ENCODE measurements around the gene ETV7.
"Not testable (repeated sequence)": the region's sequence is repeated elsewhere in the genome, so short reads cannot be mapped to it uniquely, and the experiment has no call there.

The ETV7 gene

DNA sequence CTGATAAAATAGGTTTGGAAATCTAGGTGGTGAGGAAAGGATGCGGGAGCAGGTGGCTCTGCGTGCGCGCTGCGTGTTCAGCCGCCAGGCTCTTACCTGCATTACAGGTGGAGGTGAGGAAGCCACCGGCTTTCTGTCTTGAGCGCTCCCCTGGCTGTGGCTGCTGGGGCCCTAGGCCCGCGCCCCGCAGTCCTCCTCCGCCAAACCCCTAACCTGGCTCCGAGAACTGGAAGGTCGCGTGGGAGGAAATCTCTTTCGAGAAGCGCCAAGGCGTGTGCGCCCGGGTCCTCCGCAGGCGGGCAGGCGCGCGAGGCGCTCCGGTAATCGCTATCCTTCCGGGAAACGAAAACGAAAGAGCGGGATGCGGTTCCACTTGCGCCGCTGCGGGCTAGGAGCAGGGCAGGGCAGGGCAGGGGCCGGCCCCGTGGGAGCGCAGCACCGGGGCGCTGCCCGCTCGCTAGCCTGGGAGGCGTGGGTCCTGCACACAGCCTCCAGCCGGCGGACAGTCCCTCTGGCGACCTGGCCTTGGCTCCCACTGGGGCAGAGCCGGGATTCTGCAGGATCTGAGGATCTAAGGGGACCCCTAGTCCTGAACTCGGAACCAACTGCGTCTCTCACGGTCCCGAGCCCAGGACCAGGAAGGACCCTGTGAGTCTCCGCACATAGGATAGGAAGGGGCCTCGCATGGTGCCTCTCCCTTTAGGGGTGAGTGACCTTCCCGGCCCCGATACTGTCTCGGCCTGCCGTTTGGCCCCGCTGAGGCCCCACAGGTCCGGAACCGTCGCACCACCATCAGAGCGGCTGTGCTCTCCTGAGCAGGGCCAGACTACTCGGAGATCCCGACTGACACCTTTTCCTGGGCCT lies at the start of gene ETV7:
ETV7 (minus strand) TSS at position 230 of the 864 bp plus-strand sequence; CDS start at position 102, 128 bp downstream.
- no peak for DNase-seq (ENCODE audit: low read depth, low spot score)

DNA sequence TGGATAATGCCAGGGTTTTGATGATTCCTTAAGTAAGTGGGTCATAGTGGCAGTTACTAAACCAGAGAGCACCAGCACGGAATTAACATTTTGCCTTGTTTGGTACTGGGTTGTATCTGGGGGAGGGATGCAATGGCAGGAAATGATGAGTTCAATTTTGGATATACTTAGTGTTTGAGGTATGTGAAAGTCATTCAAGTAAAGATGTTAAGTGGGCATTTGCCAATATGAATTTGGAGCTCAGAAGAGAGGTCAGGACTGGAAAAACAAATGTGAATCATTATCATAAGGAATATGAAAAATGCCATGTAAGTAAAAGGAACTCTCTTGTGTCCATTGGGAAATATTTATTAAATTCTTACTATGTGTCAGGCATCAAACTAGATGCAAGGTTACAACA lies 49.0 kb upstream of the ETV7 start:
- no peak for DNase-seq (ENCODE audit: low read depth, low spot score)

DNA sequence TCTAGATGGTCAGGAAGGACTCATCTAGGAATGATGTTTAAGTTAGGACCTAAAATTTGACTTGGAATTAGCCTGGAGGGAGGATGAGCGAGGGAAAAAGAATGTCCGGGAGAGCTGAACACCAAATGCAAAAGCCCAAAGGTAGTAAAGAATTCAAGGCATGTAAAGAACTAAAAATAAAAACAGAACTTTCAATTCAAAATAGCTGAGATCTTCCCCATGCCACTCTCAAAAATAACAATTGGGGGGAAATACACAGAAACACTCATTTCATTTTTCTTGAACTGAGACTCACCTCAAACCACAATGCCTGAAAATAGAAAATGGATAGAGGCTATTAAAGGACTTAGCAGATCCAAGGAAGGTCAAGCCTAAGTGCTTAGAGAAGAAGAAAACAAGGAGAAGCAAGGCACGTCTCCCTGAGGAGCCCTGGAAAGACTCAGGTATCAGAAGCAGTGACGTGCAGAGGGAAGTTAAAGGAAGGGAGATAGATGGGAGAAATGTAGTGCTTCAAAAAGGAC lies 44.7 kb upstream of the ETV7 start:
- no peak for DNase-seq (ENCODE audit: low read depth, low spot score)

DNA sequence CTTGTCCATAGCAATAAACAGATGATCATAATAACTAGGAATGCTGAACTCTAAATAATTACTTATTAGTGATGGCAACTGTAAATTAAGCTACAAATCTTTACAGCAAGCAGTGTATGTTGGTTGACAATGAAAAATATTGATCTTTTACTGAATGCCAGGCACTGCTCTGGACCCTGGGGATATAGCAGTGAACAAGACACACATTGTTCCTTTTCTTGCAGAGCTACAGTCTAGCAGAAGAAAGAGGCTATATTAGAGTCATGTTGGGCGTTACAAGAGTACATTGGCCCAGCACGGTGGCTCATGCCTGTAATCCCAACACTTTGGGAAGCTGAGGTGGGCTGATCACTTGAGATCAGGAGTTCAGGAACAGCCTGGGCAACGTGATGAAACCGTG lies 43.7 kb upstream of the ETV7 start:
- no peak for DNase-seq (ENCODE audit: low read depth, low spot score)

DNA sequence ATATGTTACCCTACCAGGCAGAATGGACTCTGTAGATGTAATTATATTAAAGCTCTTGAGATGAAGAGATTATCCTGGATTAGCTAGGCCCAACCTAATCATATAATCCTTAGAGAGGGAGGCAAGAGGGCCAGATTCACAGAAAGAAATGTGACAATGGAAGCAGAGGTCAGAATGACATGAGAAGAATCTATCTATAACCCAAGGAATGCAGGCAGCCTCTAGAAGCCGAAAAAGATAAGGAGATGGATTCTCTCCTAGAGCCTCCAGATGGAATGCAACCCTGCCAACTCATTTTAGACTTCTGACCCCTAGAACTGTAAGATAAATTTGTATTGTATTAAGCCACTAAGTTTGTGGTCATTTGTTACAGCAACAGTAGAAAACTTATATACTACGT lies 42.9 kb upstream of the ETV7 start:
- no peak for DNase-seq (ENCODE audit: low read depth, low spot score)

DNA sequence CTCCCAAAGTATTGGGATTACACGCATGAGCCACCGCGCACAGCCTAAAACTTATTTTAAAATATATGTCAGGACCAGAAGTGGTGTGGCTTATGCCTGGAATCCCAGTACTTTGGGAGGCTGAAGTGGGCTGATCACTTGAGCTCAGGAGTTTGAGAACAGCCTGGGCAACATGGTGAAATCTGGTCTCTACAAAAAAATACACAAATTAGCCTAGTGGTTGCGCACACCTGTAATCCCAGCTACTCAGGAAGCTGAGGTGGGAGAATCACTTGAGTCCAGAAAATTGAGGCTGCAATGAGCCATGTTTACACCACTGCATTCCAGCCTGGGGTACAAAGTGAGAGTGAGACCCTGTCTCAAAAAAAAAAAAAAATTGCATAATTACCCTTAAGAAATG lies 41.4 kb upstream of the ETV7 start:
- no peak for DNase-seq (ENCODE audit: low read depth, low spot score)

DNA sequence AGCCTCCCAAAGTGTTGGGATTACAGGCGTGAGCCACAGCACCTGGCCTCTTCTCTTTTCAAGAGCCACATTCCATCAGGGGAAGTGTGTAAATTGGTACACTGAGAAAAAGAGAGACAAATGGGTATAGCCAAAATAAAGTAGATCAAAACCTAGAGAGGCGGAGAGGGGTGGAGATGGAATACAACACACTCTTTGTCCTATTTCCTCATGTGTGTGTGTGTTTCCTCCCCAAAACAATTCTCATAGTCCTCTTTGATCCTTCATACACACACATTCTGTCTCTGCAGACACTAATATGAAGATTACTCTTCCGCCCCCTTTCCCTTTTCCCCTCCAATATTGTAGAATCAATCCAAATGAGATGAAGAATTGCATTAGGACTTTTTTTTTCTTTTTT lies 39.2 kb upstream of the ETV7 start:
- no peak for DNase-seq (ENCODE audit: low read depth, low spot score)

DNA sequence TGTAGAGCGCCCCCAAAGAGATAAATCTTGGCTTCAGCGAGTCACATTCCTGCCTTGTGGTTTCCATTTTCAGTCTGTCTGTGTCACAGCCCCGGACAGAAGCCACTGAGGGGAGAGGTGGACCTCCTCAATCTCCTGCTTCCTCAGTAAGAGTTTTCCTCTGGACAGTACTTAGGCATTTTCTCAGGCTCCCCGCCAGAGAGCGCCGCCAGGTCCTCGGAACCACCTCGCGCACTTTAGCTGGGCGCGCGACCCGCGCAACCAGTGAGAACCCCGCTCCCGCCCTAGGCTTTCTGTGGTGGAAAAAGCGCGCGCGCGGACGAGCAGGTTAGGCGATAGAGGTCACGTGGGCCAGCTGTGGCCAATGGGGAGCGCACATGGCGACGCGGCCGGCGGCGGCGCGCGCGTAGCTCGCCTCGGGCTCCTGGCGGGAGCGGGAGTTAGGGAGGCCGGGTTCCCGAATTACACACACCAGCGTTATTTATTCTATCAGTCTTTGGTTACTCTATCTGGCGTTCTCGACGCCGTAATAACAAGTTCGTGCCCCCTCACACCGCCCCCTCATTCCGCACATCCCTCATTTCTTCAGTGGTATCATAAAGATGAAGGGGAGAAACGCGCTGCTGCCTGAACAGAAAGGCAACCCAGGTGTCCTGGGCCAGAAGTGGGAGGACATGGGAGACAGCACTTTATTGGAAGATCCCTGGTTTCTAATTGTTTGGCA lies 35.8 kb upstream of the ETV7 start:
- DNase-seq (ENCODE audit: low read depth, low spot score), result peak; percentile 95

DNA sequence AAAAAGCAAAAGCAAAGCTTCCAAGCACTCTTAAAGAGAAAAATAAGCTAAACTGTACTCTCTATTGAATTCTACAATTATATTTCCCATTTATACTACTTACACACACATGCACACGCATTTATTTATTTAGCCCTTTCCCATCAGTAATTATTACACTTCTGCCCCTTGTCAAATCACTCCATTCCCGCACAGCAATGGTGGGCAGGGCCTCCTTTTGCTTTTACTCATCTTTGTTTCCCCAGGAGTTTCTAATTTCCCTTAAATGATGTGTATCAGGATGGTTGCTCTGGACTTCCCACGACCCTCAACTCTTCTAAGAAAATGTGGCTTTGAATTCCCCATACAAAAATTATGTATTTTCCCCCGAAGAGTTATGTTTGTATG lies 35.2 kb upstream of the ETV7 start:
- no peak for DNase-seq (ENCODE audit: low read depth, low spot score)

DNA sequence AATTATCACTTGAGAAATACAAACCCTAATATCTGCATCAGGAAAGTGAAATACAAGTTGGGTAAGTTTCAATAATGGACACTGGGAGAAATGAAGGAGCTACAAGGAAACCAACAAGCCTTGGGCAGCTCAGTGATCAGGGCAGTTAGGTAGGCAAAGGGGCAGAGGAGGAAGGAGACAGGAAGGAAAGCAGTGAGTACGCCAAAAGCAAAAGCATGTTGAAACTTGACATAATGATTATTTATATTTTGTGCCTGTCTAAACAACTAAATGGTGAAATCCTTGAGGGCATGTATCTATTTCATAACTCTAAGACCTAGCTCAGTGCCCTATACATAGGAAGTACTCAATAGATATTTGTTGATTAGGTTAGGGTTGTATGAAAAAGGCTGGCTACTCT lies 31.8 kb upstream of the ETV7 start:
- no peak for DNase-seq (ENCODE audit: low read depth, low spot score)

DNA sequence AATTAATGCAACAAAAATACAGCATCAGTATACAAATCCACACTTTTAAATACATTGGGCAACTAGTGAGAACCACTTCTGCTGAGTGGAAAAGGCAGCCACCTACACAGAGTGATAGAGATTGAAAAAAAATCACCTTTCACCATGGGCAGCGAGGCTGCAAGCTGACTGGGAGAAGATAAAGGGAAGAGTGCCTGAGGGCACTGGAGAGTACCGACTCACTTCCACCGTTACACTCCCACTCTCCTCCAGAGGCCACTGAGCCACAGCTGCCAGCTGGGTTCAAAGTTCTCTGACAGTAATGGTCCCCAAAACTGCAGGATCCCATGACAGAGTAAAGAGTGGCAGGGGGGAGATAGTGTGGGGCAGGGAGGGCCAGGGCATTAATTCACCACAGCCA lies 31.1 kb upstream of the ETV7 start:
- no peak for DNase-seq (ENCODE audit: low read depth, low spot score)

DNA sequence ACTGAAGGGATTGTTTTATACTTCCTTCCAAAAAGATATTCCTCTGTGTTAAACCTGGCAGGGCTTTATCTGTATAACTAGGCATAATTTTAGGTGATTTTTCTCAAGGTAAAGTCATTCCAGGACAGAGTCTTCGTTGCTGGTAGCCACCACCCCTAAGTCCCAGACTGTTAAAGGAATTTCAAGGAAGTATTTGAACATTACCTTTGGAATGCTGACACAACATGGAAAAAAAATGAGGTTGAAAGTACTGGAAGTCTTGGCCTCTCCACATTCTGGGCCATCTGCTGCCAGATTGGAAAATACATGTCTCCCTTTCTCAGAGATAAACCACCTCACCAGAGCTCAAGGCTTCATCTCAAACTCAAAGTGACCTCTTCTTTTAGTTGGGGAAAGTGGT lies 27.0 kb upstream of the ETV7 start:
- no peak for DNase-seq (ENCODE audit: low read depth, low spot score)

DNA sequence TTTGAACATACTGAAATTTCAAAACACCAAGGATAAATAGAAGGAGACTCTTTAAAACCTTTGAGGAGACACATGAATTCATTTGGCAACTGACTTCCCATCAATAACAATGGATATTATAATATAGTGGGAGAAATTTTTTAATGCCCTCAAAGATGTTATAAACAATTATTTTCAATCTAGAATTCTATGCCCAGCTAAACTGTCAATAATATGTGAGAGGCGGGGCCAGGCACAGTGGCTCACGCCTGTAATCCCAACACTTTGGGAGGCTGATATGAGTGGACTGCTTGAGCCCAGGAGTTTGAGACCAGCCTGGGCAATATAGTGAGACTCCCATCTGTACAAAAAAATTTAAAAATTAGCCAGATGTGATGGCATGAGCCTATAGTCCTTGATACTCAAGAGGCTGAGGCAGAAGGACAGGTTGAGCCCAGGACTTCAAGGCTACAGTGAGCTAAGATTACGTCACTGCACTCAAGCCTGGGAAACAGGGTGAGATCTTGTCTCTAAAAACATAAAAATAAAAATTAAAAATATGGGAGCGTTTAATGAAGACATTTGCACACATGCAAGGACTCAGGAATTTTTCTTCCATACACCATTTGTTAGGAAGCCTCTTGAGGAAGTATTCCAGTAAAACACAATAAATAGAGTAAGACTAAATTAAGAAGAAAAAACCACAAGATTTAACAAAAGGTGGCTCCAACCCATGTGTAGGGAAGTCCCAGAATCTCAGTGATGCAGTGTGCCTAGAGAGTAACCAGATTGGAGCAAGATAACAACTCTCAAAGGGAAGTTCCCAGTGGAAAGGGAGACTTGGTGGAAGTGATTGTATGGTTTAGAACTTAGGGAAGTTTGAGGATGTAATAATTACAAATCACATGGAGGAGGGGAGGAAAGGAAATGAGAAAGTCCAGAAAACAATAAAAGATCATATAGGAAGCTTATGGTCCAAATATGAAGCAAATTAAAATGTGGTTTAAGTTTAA lies 26.3 kb upstream of the ETV7 start:
- no peak for DNase-seq (ENCODE audit: low read depth, low spot score)

DNA sequence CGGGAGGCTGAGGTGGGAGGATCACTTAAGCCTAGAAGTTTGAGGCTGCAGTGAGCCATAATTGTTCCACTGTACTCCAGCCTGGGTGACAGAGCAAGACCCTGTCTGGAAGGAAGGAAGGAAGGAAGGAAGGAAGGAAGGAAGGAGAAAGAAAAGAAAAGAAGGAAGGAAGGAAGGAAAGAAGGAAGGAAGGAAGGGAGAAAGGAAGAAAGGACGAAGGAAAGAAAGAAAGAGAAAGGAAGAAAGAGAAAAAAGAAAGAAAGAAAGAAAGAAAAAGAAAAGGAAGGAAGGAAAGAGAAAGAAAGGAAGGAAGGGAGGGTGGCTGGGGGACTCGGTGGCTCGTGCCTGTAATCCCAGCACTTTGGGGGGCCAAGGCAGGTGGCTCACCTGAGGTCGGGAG lies 22.2 kb upstream of the ETV7 start:
- DNase-seq (ENCODE audit: low read depth, low spot score), result not testable (repeated sequence)

DNA sequence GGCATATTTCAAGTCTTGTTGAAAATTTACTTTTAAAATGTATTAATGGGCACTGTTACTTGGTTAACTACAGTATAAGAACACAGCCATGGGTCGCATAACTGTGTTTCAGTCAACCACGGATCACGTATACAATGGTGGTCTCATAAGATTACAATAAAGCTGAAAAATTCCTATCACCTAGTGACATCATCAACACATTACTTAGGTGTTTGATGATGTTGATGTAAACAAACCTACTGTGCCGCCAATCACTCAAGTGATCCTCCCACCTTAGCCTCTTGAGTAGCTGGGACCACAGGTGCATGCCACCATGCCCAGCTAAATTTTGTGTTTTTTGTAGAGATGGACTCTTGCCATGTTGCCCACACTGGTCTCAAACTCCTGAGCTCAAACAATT lies 16.7 kb upstream of the ETV7 start:
- DNase-seq (ENCODE audit: low read depth, low spot score), result no peak

DNA sequence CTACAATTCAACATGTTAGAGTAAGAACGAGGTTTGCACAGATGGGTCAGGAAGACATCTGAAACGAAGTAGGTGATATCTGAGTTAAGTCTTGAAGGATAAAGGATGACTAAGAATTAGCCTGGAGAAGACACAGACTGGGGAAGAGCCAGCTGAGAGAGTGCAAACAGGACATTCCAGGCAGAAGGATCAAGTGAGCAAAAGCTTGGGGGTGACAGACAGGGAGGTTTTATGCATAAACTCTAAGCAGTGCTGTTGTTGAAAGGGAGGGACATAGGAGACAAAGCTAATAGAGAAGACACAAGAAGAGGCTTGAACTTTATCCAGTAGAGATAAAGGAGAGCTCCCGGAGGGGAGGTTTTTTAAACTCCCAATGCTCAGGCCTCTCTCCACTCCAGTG lies 15.0 kb upstream of the ETV7 start:
- no peak for DNase-seq (ENCODE audit: low read depth, low spot score)

DNA sequence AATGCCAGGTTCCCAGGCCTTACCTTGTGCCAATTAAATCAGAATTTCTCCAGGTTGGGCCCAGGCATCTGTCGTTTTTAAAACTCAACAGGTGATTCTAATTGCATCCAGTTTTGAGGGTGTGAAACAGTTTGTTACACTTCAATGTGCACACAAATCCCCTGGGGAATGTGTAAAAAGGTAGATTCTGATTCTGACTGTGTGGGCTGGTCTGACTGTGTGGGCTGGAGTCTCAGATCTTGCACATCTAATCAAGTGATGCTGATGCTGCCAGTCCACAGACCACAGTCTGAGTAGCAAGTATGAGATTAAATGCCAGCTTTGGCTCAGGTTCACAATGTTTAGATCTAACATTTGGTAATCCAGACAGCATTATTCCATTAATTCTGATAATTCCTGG lies 12.5 kb upstream of the ETV7 start:
- DNase-seq (ENCODE audit: low read depth, low spot score), result no peak

DNA sequence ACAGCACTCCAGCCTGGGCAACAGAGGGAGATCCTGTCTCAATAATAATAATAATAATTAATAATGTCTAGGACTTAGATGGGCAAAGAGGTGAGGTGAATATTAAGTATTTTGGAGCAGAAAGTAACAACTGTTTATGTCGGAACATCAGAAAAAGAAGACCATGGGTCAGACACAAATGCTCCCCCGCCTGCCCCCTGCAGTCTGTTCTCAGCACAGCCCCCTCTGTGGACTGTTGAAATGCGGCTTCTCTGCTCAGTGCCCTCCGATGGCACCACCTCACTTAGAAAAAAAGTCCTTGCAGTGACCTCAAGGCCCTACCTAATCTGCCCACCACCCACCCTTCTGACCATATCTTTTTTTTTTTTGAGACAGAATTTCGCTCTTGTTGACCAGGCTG lies 5.2 kb upstream of the ETV7 start:
- DNase-seq (ENCODE audit: low read depth, low spot score), result no peak

DNA sequence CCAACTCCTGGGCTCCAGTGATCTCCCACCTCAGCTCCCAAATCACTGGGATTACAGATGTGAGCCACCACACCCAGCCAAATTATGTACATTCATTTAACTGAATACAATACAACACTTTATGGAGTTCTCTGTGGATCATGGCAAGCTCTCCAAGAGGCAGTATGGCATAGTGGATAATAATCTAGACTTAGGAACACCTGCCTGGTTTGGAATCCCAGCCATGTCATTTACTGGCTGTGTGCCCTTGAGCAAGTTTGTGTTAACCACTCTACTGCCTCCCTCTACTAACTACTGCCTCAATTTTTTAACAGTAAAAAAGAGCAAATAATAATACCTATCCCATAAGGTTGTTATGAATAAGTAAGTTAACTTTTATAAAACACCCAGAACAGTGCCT lies 1.9 kb upstream of the ETV7 start:
- DNase-seq (ENCODE audit: low read depth, low spot score), result no peak

DNA sequence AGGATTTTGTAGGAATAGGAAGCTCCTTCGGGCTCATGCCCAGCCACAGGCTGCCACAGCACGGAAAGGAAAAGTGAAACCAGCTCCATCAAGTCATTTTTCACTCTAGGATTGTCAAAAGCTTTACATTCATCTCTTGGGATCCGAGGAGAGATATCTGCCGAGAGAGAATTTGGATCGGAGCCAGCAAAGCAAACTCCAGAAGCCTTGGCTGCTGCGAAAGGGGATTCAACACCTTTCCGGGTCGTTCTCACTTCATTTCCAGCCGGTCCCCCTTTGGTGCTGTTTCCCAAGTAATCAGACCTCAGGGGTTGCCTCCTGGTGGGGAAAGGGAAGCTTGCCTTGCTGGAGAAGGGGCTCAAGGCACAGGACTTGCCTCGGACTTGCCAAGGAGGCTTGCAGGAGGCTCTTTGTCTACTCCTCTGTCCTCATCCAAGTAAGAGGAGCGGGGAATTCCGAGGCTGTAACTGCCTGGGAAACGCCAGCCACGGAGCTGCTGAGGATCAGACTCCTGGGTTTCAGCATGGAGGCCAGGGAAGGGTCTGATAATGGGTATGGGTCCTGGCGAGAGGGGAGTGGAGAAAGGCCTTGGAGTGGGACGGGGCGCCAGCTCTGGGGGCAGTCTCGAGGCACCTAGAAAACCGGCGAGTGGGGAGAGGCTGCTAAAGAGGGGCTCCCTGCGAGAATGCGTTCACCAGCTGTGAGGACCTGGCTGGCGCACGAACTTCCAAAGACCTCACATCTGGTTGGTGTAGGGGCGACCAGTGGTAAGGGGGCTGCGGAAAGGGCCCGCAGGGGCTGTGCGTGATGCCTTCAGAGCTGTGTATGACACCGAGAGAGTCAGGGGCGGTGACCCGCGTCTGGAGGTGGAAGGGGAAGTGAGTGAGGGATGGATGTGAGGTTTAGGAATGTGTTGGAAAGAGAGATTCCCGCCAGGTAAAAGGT lies 702 bp downstream of the ETV7 start:
- DNase-seq (ENCODE audit: low read depth, low spot score), result no peak

DNA sequence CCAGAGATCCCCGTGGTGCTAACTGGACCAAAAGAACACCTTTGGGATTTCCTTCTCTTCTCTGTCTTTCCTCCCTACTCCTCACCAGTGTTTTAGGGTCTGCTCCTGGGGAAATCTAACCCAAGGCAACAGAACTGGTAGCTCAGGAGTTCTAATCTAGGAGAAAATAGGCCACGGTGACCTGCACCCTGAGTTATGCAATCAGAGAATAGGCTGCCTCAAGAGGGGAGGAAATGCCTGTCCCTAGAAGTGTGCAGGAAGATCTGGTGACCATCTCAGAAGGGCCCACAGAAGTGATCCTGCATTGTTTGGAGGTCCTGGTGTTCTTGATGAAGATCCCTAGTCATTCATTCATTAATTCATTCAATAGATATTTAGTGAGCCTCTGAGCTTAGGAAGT lies 3.4 kb downstream of the ETV7 start:
- DNase-seq (ENCODE audit: low read depth, low spot score), result no peak
